Stimulated activated CD4-positive, alpha-beta T cell treated with anti-CD3 and anti-CD28 coated beads, Interleukin-15, amount 100 ng/mL, for 24 hours (primary cell): Measurements from ENCODE around the gene PELI1.

Experiments
- DNase-seq: peaks from one replicate; pipeline ENCODE4 v3.0.0-alpha.2; 2020

Gene PELI1

DNA sequence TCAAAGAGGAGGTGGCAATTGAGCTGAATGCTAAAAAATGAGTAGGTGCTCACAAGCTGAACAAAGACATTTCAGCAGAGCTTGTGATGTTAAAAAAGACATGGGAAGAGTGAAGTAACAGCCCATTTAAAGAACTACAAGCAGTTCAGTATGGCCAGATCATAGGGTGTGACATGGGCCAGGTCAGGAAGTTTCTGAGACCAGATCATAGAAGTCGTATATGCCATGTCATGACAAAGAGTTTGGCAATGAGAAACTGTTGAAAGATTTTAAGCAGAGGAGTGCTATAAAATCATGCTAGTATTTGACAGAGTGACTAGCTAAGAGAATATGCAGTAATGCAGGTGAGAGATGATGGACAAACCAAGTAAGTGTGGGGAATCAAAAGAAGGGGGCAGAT lies 7.3 kb upstream of the PELI1 start:
- DNase-seq = no peak

DNA sequence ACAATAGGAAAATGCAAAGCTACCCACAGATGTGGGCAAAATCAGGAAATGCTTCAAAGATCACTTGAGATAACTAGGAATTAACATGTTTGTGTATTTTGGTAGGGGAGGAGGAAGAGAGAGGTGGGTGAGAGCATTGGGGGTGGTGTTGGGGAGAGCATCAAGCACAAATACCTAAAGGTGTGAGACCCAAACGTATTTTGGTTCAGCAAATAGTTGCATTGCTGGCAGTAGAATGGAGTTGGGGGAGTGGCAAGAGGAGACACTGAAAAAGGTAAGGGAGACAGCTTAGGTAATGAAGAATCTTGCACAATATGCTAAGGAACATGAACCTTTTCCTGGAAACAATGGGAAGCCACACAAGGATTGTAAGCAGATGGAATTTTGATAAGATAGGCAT lies 1.5 kb upstream of the PELI1 start:
- no peak for DNase-seq

DNA sequence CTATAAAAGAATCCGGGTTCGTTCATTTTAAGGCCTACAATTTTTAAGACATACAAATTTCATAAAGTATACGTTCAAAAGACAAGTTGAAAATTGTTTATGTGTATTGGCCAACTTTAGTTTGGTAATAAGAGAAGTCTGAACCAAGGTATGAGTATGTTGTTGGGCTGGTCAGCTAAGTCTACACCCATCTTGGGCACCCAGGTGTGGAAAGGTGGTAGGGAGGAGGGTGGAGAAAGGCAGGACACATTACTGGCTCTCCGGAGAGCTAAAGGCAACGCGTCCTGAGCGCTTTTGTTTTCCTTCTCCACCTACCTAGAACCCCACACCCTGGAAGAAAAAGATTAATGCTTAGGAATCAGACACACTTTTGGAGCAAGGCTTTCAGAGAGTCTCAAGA lies 899 bp upstream of the PELI1 start:
- no peak for DNase-seq

DNA sequence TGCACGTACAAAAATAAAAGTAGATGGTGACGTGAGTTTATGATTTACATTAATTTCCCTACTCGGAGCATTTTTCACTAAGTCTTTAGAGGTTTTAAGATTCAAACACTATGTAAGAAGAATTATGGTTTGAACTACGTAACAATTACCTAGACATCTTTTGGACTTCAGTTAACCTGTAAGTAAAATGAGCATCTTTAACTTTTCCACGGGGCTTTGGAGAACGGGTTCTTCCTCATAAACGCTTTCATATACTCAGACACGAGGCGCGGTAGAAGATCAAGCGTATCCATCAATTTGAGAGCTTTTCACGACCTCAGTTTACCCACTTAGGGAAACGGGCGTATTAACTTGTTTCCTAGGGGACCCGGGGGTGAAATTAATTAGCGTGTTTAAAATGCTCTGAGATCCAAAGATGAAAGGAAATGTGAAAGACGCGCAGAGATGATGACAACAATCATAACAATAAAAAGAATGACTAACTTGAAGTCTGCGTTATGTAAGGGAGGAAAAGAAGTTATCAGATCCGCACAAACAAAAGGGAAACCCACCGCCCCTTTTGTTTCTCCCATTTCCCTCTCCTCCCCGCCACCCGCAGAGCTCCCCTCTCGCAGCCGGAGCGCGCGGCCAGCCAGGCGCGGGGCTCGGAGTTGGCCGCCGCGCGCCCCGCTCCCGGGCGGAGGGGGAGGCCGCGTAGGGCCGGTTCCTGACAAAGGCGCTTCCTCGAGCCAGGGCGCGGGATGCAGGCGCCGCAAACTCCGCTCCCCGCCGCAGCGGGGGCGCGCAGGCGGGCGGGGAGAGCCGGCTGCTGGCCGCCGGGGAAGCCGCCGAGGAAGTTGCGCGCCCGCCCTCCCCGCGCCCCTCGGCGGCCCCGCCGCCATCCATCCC lies 807 bp downstream of the PELI1 start:
- DNase-seq = peak; percentile 50

DNA sequence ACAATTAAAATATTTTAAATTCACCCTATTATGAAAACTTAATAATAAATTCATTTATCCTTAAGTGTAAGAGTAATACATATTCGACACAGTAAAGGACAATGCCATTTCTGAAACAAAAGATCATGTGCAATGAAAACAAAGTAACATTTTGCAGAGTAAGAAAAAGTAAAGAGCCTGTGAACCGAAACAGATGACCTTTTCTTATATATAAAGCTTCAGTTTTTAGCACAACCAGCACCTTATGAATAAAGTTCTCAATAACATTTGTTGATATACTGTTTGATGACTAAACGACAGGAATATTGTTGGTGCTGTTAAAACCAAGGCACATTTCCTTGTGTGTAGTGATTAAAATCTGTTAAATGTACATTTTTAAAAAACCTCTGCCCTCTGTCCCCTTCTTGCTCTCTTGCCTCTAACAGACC lies 1.5 kb downstream of the PELI1 start:
- no peak for DNase-seq

DNA sequence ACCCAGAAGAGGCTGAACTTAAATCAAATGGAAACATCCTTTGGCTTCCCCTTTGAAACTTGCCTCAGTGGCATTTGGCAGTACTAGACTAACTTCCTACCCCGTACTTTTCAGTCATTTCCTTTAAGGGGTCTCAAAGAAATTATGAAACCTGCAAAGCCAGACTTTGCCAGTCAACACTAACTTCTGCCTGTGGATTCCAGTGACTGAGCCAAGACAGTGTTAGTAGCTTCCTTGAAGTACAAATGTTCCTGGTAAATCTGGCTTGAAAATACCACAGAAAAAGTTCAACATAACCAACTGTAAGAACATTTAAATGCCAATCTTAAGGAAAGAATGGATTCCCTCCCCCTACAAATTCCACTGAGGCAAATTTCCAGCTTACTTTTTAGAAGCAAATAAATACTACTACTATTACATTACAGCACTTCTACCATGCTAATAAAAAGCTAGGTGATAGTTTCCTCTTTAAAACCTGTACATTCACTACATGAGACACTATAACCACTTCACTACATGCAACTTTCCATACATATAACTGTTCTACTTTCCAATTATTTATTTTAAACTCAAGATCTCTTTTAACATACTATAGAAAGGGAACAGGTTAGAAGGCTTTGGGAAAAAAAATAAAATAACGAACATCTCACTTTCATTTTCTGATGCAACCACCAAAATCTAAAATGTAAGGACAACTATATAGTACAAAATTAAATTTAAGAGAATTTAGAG lies 2.4 kb downstream of the PELI1 start:
- no peak for DNase-seq

DNA sequence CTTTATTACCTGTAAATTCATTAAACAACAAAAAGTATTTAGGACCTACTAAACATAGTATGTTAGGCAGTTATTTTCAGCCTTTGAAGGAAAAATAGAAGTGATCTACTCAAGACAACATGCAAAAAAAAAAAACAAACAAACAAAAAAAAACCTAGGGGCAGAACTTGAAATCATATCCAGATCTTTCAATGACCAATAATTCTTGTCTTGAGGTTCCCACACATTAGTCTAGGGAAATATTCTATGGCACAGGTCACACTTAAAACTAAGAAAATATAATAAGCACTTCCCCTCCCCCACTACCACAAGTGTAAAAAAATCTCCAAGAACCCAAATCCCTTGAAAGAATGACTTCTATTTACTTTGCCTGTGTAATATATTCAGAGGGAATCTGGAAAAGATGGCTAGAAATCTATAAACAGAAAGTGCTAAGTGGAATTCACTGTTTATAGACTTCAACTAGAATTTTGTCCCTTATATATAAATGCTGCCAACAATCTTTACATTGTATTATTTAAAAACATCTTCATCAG lies 3.5 kb downstream of the PELI1 start:
- no peak for DNase-seq

DNA sequence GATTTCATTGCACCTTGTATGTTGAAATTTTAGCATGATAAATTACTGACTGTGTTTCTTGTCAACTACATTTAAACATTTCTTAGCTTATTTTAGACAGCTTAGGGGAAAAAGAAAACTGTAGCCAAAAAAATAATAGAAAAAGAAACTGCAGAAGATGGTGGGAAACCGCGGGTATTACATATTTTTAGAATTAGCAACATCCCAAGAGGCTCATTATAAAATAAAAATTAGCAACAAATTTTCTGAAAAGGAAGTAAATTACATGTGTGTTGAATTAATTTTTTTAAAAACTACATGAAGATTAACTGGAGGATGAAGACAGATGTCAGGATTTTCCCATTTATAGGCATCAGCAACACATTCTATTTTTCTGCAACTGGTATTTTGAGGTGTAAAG lies 4.3 kb downstream of the PELI1 start:
- no peak for DNase-seq

DNA sequence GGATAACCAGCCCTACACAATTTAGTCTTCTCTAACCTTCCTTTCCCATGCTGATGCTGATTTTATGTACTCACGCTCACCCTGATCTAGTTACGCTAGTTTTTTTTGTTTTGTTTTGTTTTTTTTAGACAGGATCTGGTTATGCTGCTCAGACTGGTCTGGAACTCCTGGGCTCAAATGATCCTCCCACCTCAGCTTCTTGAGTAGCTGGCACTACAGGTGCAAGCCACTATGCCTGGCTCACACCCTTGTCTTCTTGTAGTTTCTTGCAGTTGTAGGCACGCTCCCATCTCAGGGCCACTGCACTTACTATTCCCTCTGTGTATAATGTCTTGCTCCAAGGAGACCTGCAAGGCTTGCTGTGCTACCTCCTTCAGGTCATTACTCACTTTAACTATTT lies 6.2 kb downstream of the PELI1 start:
- DNase-seq = no peak

DNA sequence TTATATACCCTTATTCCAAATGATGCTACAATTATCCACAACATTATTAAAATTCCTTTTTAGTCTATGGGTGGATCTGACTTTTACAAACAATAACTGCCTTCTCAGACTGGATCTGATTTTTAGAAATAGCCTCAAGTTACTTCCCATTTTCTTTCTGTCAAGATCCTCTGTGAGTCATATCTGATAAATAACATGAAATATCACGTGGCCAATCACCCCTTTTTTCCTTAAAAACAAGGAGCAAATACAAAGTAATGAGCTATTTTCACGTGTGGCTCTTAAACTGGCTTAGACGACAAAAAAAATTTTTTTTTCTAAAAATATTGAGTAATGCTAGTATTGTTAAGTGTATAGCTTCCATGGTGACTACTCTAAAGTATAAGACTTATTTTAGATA lies 6.7 kb downstream of the PELI1 start:
- no peak for DNase-seq

DNA sequence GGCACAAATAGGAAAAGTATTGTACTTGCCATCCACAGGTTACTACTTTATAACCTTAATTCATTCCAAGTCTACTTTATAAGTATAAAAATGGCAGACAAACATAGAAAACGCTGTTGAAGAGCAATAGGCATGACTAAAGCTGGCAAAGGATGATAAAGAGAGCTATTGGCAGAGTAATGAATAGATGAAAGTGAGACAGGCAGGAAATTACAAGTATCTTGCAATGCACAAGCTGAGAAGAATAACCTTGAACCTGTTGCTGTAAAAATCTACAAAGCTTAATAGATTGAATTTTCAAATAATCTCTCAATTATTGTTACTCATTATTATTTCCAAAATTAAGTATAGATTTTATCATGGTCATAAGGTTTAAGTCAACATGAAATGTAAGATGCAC lies 8.8 kb downstream of the PELI1 start:
- DNase-seq = no peak

DNA sequence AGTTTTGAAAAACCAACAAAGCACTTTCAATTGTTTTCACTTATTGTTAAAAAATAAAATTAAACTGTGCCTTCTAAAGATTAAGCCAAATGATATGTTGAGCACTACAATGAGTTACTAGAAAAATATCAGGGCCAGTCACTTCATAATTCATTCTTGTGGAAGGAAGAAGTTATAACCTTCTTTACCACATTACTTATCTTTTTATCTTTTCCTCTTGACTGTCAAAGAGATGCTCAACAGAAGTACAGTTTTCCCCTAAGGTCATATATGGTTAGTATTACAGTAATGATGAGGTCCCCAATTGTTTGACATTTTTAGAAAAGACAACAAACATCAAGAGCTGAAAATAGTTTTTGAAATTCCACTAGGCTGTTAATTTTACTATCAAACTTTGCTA lies 9.4 kb downstream of the PELI1 start:
- no peak for DNase-seq

DNA sequence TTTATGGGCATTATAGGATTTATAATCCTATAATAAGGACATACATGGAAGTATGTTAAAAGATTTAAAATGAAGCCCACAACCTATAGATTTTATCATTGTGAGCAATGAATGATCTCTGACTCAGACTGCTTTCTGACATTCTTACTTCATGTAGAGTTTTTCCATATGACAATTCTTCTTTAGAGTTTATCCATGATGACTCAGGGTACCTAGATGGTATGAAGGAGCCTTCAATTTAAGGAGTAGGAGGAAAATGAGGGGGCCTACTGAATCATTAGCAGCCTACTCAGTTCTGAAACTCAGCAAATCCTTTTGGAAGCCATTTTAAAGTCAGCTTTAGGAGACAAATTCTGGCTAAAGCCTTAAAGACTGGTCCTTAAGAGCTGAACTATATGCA lies 10.4 kb downstream of the PELI1 start:
- no peak for DNase-seq

DNA sequence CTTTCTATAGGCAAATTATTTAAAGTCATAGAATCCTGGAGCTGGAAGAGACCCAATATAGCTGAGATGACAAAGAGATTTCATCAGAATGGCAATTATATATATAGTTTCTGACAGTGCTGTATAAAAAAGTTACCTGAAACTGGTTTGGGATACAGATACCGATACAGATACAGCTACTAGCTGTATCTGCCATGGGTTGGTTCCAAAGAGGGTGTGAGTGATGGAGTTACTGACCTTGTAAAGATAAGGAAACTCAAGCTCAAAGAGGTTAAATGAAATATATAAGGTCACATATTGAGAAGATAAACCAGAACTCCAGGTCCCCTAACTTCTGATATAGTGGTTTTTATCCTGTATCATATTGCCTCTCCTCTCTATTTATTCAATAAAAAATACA lies 10.9 kb downstream of the PELI1 start:
- no peak for DNase-seq

DNA sequence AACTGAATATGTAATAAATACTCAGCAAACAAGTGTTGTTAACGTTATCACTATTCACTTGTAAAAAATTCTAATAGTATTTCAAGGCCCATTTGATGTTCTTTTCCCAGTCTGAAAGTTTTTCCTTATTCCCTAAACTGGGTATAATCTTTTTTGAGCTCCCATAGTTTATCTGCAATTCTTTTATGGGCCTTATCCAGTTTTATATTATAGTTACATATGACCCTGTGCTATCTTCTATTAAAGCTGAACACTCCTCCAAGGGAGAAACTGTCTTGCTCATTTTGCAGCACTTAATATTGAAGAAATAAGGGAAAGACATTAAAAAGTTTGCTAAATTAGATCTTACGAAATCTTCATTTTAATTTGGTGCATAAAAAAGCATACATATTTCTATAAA lies 13.9 kb downstream of the PELI1 start:
- DNase-seq = no peak

DNA sequence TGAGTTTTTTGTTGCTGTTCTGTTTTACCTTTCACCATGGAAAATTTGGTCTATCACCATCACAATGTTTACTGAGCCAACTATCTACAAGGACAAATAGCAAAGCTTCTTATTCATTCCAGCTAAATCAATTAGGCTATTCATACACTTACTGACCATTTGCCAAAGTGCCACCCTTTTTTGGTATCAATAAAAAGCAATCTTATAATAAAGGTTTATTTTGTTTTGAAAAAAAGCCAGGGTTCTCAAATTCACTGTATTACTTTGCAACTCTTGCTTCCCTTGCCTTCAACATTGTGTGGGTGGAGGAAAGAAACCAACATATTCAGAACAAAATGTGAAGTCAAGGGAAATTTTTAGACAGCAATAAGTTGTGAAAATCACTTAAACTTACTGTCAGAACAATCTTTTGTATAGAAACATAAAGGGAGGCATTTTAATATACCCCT lies 15.3 kb downstream of the PELI1 start:
- DNase-seq = no peak

DNA sequence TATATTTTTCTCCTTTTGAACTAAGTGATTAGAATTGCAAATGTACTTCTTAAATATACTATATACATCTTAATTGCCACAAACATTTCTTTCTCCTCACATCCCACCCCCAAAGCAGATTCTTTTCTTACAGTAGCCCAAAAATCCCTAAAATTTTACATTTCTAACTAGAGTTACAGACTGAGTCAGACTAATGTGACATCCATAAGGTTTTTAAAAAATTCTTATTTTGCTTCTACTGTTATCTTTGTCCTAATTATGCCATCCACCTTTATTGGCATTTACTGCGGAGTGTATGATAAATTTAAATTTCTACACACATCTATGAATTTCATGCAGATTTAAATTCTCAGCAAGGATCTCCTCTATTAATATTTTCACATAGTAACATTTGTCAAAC lies 15.8 kb downstream of the PELI1 start:
- no peak for DNase-seq

DNA sequence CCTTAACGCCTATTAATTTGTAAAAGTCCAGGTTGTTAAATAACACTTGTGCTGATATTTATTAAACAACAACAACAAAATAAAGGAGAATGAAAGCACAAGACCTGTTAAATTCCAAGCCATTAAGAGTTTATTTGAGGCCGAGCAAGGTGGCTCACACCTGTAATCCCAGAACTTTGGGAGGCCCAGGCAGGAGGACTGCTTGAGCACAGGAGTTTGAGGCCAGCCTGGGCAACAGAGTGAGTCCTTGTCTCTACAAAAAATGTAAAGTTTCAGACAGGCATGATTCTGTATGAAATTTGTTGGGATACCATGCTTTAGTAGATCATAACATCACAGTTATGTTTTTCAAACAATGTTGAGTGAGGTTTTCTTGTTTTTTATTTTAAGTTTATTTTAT lies 17.1 kb downstream of the PELI1 start:
- no peak for DNase-seq

DNA sequence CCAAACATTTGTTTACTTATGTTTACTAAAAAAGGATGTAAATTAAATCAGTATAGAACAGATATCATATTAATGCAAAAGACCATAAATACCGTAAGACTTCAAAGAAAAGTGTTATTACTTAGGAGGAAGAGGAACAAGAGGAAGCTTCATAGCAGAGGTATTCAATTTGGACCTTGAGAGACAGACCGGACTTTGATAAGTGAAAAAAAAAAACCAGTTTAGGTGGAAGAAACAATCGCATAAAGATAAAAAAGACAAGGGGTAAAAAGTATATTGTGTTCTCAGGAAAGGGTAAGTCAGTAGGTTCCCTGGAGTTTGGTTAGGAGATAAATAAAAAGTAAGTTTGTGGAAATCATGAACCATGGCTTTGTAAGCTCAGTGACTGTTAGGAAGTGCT lies 17.6 kb downstream of the PELI1 start:
- DNase-seq = no peak

DNA sequence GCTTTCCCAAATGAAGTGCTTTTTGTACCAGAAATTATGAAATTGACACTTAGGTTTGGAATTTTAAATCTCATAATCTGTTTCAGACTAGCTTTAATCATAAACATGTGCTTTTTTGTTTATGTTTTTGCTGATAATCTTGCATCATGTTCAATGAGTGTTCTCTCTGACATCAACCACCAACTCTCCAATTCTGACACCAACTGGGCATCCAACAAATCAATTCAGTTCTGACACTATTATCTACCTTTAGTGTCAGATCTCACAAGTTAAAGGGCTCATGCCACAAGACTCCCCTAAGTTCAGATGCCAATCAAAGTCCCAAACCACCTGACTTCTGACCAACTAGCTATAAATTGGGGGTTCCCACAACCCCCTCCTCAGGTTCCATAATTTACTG lies 19.6 kb downstream of the PELI1 start:
- DNase-seq = no peak

DNA sequence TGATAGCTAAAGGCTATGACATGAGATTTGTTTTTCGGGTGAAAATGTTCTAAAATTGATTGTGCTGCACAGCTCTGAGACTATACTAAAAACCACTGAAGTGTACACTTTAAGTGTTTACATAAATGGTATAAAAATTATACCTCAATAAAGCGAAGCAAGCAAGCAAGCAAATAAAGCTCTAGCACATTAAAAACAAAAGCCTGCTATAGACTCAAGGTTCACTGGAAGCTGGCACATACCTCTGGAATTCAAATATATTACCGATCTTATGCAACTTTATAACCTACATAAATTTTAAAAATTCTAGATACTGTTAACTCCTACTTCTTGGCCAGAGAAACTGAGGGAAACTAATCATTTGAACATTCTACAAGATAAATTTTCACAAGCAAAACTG lies 20.1 kb downstream of the PELI1 start:
- no peak for DNase-seq

DNA sequence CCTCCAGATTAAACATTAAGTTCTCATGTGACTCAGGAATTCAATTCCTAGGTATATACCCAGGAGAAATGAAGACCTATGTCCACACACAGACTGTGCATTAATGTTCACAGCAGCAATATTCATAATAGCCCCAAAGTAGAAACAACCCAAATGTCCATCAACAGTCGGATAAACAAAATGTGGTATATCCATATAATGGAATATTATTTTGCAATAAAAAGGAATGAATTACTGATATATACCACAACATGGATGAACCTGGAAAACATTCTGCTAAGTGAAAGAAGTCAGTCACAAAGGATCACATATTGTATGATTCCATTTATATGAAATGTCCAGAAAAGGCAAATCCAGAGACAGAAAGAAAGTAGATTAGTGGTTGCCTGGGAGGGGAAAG lies 20.5 kb downstream of the PELI1 start:
- DNase-seq = no peak

DNA sequence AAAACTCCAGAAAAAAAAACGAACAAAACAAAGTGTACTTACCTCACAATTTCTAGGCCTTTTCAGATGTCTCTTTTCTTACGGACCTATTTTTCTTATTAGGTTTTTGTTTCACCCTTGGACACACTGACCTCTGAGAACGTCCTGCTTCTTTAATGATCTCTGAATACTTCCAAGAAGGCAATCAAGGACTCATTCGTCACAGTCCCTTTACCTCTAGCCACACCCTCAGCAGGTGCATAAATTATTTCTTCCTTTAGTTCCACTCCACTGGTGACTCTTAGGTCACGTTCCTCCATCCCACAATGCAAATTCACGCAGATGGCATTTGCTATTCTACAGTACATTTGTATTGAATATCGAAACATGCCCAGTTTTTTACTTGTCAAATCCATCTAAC lies 21.9 kb downstream of the PELI1 start:
- DNase-seq = no peak

DNA sequence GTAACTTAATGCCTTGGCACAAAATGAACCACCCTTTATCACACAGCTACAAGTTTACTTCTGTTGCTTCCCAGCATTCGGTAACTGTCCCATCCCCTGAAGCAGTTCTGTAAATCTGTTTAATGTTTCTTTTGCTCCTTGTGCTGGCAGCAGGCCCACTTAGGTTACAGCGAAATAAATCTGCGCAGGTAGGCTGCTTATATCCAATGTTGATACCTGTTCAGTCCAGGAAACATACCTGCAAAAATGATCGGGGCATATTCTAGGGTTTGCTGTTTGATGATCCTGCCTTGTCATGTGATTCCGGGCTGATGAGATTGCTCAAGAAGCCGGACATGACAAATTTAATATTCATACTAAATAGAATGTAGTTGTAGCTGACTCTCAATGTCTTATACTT lies 23.3 kb downstream of the PELI1 start:
- no peak for DNase-seq
